HEK293 (cell line): ENCODE data around the gene TMLHE.

Experiments used
- CTCF ChIP-seq: fragments of 450-650 bp; formaldehyde crosslinking; IDR thresholded peaks from 2 replicates; pipeline ENCODE4 v1.5.1; 2016; ENCODE audit warnings: missing biosample characterization, missing genetic modification characterization
- TCF7L2 ChIP-seq: IDR thresholded peaks from 2 replicates; pipeline ENCODE4 v1.6.1; 2011; ENCODE audit warnings: low read depth, mild to moderate bottlenecking, inconsistent platforms, low read length, moderate library complexity, borderline replicate concordance
- YY1 ChIP-seq: fragments of 450-650 bp; formaldehyde crosslinking; IDR thresholded peaks from 2 replicates; pipeline ENCODE4 v1.5.1; 2018; ENCODE audit warnings: missing biosample characterization, missing genetic modification characterization
- ZNF146 ChIP-seq: fragments of 450-650 bp; formaldehyde crosslinking; IDR thresholded peaks from 2 replicates; pipeline ENCODE4 v1.5.1; 2016; ENCODE audit warnings: missing biosample characterization, missing genetic modification characterization
- ZNF16 ChIP-seq: fragments of 450-650 bp; formaldehyde crosslinking; IDR thresholded peaks from 2 replicates; pipeline ENCODE4 v1.5.1; 2016; ENCODE audit warnings: low read depth, missing biosample characterization, missing genetic modification characterization
- ZNF23 ChIP-seq: fragments of 450-650 bp; formaldehyde crosslinking; IDR thresholded peaks from 2 replicates; pipeline ENCODE4 v1.5.1; 2016; ENCODE audit warnings: missing biosample characterization, missing genetic modification characterization, borderline replicate concordance
- ZNF391 ChIP-seq: fragments of 450-650 bp; formaldehyde crosslinking; IDR thresholded peaks from 2 replicates; pipeline ENCODE4 v1.5.1; 2016; ENCODE audit warnings: low read depth, missing biosample characterization, missing genetic modification characterization, borderline replicate concordance
- ZNF449 ChIP-seq: fragments of 450-650 bp; formaldehyde crosslinking; IDR thresholded peaks from 2 replicates; pipeline ENCODE4 v1.5.1; 2017; ENCODE audit warnings: missing biosample characterization, mild to moderate bottlenecking, missing genetic modification characterization, moderate library complexity
- ZNF473 ChIP-seq: fragments of 450-650 bp; formaldehyde crosslinking; IDR thresholded peaks from 2 replicates; pipeline ENCODE4 v1.5.1; 2017; ENCODE audit warnings: missing biosample characterization, missing genetic modification characterization
- ZNF677 ChIP-seq: fragments of 450-650 bp; IDR thresholded peaks from 2 replicates; pipeline ENCODE4 v1.5.0; 2018; ENCODE audit warnings: missing biosample characterization, mild to moderate bottlenecking, missing genetic modification characterization, moderate library complexity

- TF ChIP-seq TCF7L2 (no peak), ZNF449 (tag by site-specific recombination) (no peak), ZNF23 (tag by site-specific recombination) (no peak), YY1 (no peak), CTCF (tag by site-specific recombination) (no peak), ZNF391 (tag by site-specific recombination) (no peak), ZNF677 (tag by site-specific recombination) (no peak), ZNF473 (tag by site-specific recombination) (no peak), ZNF146 (no peak), ZNF16 (tag by site-specific recombination) (no peak)
These were observed 32.4 kb upstream of the TMLHE start for GRCh38 chrX:155645180-155645579.
